ENCODE measurements around the gene RBM25.
"Not testable (repeated sequence)": the region's sequence is repeated elsewhere in the genome, so short reads cannot be mapped to it uniquely, and the experiment has no call there.

RBM25 gene

GRCh38 chr14:73058224-73058921 lies at the start of gene RBM25:
Gene RBM25 (plus strand): TSS chr14:73058534. CDS start chr14:73071642, 13,108 bp downstream.
- peak; percentile 85 to 95 for DNase-seq (ENCODE audit: low read depth in 1 of 2, low spot score in 1 of 2)

GRCh38 chr14:73011189-73011588 lies 47.1 kb upstream of the RBM25 start:
- not testable (repeated sequence) for DNase-seq (ENCODE audit: low read depth in 1 of 2, low spot score in 1 of 2)

- no peak for DNase-seq (ENCODE audit: low read depth in 1 of 2, low spot score in 1 of 2)
These were observed 44.2 kb upstream of the RBM25 start for GRCh38 chr14:73014105-73014504.

- not testable (repeated sequence) for DNase-seq (ENCODE audit: low read depth in 1 of 2, low spot score in 1 of 2)
These were observed 42.8 kb upstream of the RBM25 start for GRCh38 chr14:73015552-73015951.

- not testable (repeated sequence) for DNase-seq (ENCODE audit: low read depth in 1 of 2, low spot score in 1 of 2)
These were observed 42.3 kb upstream of the RBM25 start for GRCh38 chr14:73016011-73016410.

- no peak for DNase-seq (ENCODE audit: low read depth in 1 of 2, low spot score in 1 of 2)
These were observed 36.3 kb upstream of the RBM25 start for GRCh38 chr14:73022051-73022450.

- no peak for DNase-seq (ENCODE audit: low read depth in 1 of 2, low spot score in 1 of 2)
These were observed 32.8 kb upstream of the RBM25 start for GRCh38 chr14:73025544-73025943.

GRCh38 chr14:73026243-73026844 lies 32.0 kb upstream of the RBM25 start:
- DNase-seq (ENCODE audit: low read depth in 1 of 2, low spot score in 1 of 2): no peak

- DNase-seq (ENCODE audit: low read depth in 1 of 2, low spot score in 1 of 2): peak; percentile 76 to 92
These were observed 31.3 kb upstream of the RBM25 start, which contains the start of gene ZFYVE1 for GRCh38 chr14:73026845-73027542. Gene ZFYVE1 (minus strand): TSS chr14:73027106. CDS start chr14:73024508, 2,598 bp downstream.

GRCh38 chr14:73027546-73027945 lies 30.8 kb upstream of the RBM25 start:
- no peak for DNase-seq (ENCODE audit: low read depth in 1 of 2, low spot score in 1 of 2)

GRCh38 chr14:73027984-73028383 lies 30.4 kb upstream of the RBM25 start:
- no peak for DNase-seq (ENCODE audit: low read depth in 1 of 2, low spot score in 1 of 2)

GRCh38 chr14:73036706-73037450 lies 21.5 kb upstream of the RBM25 start:
- DNase-seq (ENCODE audit: low read depth in 1 of 2, low spot score in 1 of 2): not testable (repeated sequence)

- no peak for DNase-seq (ENCODE audit: low read depth in 1 of 2, low spot score in 1 of 2)
These were observed 10.5 kb upstream of the RBM25 start for GRCh38 chr14:73047808-73048207.

- no peak for DNase-seq (ENCODE audit: low read depth in 1 of 2, low spot score in 1 of 2)
These were observed 8.9 kb upstream of the RBM25 start for GRCh38 chr14:73049428-73049827.

GRCh38 chr14:73055251-73055650 lies 3.1 kb upstream of the RBM25 start:
- DNase-seq (ENCODE audit: low read depth in 1 of 2, low spot score in 1 of 2): no peak

GRCh38 chr14:73057944-73058223 lies 450 bp upstream of the RBM25 start:
- no peak for DNase-seq (ENCODE audit: low read depth in 1 of 2, low spot score in 1 of 2)

GRCh38 chr14:73058922-73059673 lies 764 bp downstream of the RBM25 start:
- DNase-seq (ENCODE audit: low read depth in 1 of 2, low spot score in 1 of 2): peak in 1 of 2 donors; percentile 11

- DNase-seq (ENCODE audit: low read depth in 1 of 2, low spot score in 1 of 2): no peak
These were observed 11.3 kb downstream of the RBM25 start for GRCh38 chr14:73069585-73069984.

GRCh38 chr14:73091044-73091443 lies 32.7 kb downstream of the RBM25 start:
- no peak for DNase-seq (ENCODE audit: low read depth in 1 of 2, low spot score in 1 of 2)

- no peak for DNase-seq (ENCODE audit: low read depth in 1 of 2, low spot score in 1 of 2)
These were observed 39.1 kb downstream of the RBM25 start for GRCh38 chr14:73097421-73097820.

GRCh38 chr14:73100334-73100733 lies 42.0 kb downstream of the RBM25 start:
- DNase-seq (ENCODE audit: low read depth in 1 of 2, low spot score in 1 of 2): no peak
